Heart right ventricle (tissue), 16 donors: ENCODE results near the gene KIAA1191. TPM values are rescaled to one million over a fixed set of nuclear protein-coding genes. Genes with fewer than 3 reads are reported as not detected.

Source experiments
- ATAC-seq, 8 donors: fragments of 200-7000 bp; cut with Tn5 transposase; one replicate each; pipeline ENCODE4 v1.9.1; 2020; ENCODE audit warnings: mild to moderate bottlenecking in 8 of 8, moderate library complexity in 8 of 8, moderate number of reproducible peaks in 1 of 8
- DNase-seq, 2 donors: peaks; one replicate each; pipeline ENCODE4 v3.0.0-alpha.2; 2020
- H3K27ac ChIP-seq, 10 donors: fragments of 200-600 bp; sonication (generic) in 2 of 10; one replicate each; pipeline versions ENCODE4 v1.5.0 to v1.8.0; 2020 to 2022; ENCODE audit warnings: mild to moderate bottlenecking in 3 of 10
- H3K27me3 ChIP-seq, 7 donors: fragments of 200-600 bp; one replicate each; pipeline ENCODE4 v1.8.0; 2021 to 2022; ENCODE audit warnings: mild to moderate bottlenecking in 2 of 7
- H3K36me3 ChIP-seq, 9 donors: fragments of 200-600 bp; sonication (generic) in 1 of 9; one replicate each; pipeline versions ENCODE4 v1.5.0 to v1.8.0; 2020 to 2022; ENCODE audit warnings: mild to moderate bottlenecking in 2 of 9
- H3K4me1 ChIP-seq, 9 donors: fragments of 200-600 bp; sonication (generic) in 1 of 9; one replicate each; pipeline versions ENCODE4 v1.5.0 to v1.8.0; 2020 to 2022; ENCODE audit warnings: mild to moderate bottlenecking in 4 of 9
- H3K4me3 ChIP-seq, 10 donors: fragments of 200-600 bp; sonication (generic) in 2 of 10; one replicate each; pipeline versions ENCODE4 v1.5.0 to v1.8.0; 2020 to 2022; ENCODE audit warnings: mild to moderate bottlenecking in 7 of 10, moderate library complexity in 2 of 10
- H3K9me3 ChIP-seq, 11 donors: fragments of 200-600 bp in 10 of 11; sonication (generic) in 2 of 11; one replicate each; pipeline versions ENCODE4 v1.5.0 to v1.8.0; 2013 to 2022; ENCODE audit warnings: mild to moderate bottlenecking in 2 of 11, control low read depth in 1 of 11, moderate library complexity in 1 of 11
- CTCF ChIP-seq, 9 donors: fragments of 200-600 bp; sonication (generic) in 2 of 9; IDR thresholded peaks; one replicate each; pipeline versions ENCODE4 v1.5.0 to v1.8.0; 2021 to 2022; ENCODE audit warnings: antibody characterized with exemption in 9 of 9, mild to moderate bottlenecking in 5 of 9, moderate library complexity in 1 of 9
- WGBS, 2 donors: extraction: QIAGEN DNeasy Blood & Tissue Kit; methylation state at CpG; one replicate each; pipeline ENCODE4 v1.1.7; 2013; ENCODE audit warnings: inconsistent platforms in 1 of 2; 5-methylcytosine and 5-hydroxymethylcytosine counted together
- intact Hi-C, 10 donors: fragments of 100-400 bp; cut with DNase I; formaldehyde crosslinking; loops; one replicate each; pipeline versions ENCODE4 v1.11.1 to v1.14.2; 2022
- polyA plus RNA-seq, 2 donors: library from polyadenylated mRNA; stranded (reverse); fragments of 200-250 nt; gene quantifications; one replicate each; pipeline ENCODE4 v1.2.3, GENCODE V29; 2013
- total RNA-seq, 10 donors: library from RNA; stranded (reverse); fragmentation: NEBNext Ultra II Directional in 3 of 10; extraction: Animal tissue kit (Norgen Biotek cat#: 25700) in 3 of 10; gene quantifications; one replicate each; pipeline versions ENCODE4 v1.2.1 to v1.2.4, GENCODE V29; 2021 to 2023
- donor health status: Arrhythmogenic right ventricular cardiomyopathy.
- donor health status: ischemic (EF 13 %, LVEDD 7.1; RV severe dilation, severe dysfunction).
- donor health status: healthy with polysubstance abuse.
- donor health status: DM: no; HTN: yes; CAD: no.
- donor health status: DM: no; HTN: no; CAD: no.
- donor health status: ischemic (EF 25% LVEDD 6.9; RV normal size, moderate dysfunction).
- donor health status: ischemic (EF 25% LVEDD 5.7; RV mildly dilated, moderate dysfunction).
- donor health status: healthy.
- donor health status: DM: yes; HTN: yes; CAD: no.
- donor health status: Ischemic cardiomyopathy.
- donor health status: ischemic (EF 35%, LVEDD 5.7; RV mildly dilated, moderate dysfunction).
- donor health status: nonischemic (EF 11% LVEDD 7.7; RV severe dilation, severe dysfunction).
- donor health status: DM: yes; HTN: yes; CAD: no.
- donor health status: PGD.
- donor health status: ischemic (EF 29% LVEDD 5.4; RV normal size, mild dysfunction).
- donor health status: nonischemic (EF 23%, LVEDD 6.1; RV moderate dilation, normal function).

KIAA1191 gene
- total and polyA plus RNA-seq, 12 donors = 38.8 to 121 (median 89.1) TPM

GRCh38 chr5:176355400-176356178, 6.0 kb downstream of the KIAA1191 start:
- Histone ChIP-seq H3K36me3 (peaks cover 0 to 91% (median 40%) of the 10 kb centered on the region in 9 donors), H3K9me3 (no peaks in the 10 kb centered on the region), H3K27ac (no peak overlapping the region), H3K4me3 (no peak overlapping the region), H3K4me1 (peaks cover 0 to 15% (median 12%) of the 10 kb centered on the region in 9 donors), H3K27me3 (no peaks in the 10 kb centered on the region)
- ATAC-seq = no peak
- WGBS, 2 donors = 90 to 92% methylated on average over 16 of the region's 16 CpGs
- no peak for TF ChIP-seq CTCF (IDR thresholded peaks at IDR 0.05)
- intact Hi-C loops = no loop called here
- DNase-seq = no peak

- DNase-seq = no peak
- no peak for TF ChIP-seq CTCF (IDR thresholded peaks at IDR 0.05)
- Histone ChIP-seq H3K4me1 (no peaks in the 10 kb centered on the region), H3K9me3 (no peaks in the 10 kb centered on the region), H3K4me3 (no peak overlapping the region), H3K27me3 (no peaks in the 10 kb centered on the region), H3K36me3 (peaks cover 0 to 100% (median 51%) of the 10 kb centered on the region in 9 donors), H3K27ac (no peak overlapping the region)
- intact Hi-C loops = no loop called here
- 93 to 98% methylated on average over 4 of the region's 4 CpGs for WGBS, 2 donors
- no peak for ATAC-seq
Measured at GRCh38 chr5:176353533-176353932, 8.0 kb downstream of the KIAA1191 start.

GRCh38 chr5:176352116-176352878, 9.3 kb downstream of the KIAA1191 start:
- WGBS, 2 donors = 95% methylated on average over 5 of the region's 5 CpGs

More at GRCh38 chr5:176352116-176352878, 9.3 kb downstream of the KIAA1191 start:
- ATAC-seq (no peak), DNase-seq (no peak)
- H3K9me3 ChIP-seq = no peaks in the 10 kb centered on the region
- H3K36me3 ChIP-seq = peaks cover 0 to 100% (median 62%) of the 10 kb centered on the region in 9 donors
- no peaks in the 10 kb centered on the region for H3K27me3 ChIP-seq
- H3K27ac ChIP-seq = no peak overlapping the region
- TF ChIP-seq CTCF (IDR thresholded peaks at IDR 0.05) = no peak
- no peaks in the 10 kb centered on the region for H3K4me1 ChIP-seq
- no peak overlapping the region for H3K4me3 ChIP-seq
- intact Hi-C loops = no loop called here
